HepG2 (cell line): ENCODE results near the gene LAMC1. TPM values are rescaled to one million over a fixed set of nuclear protein-coding genes. Genes with fewer than 3 reads are reported as not detected.

Experiments used
- CAMTA2 ChIP-seq: sonication (generic); formaldehyde crosslinking; IDR thresholded peaks from 2 replicates; pipeline ENCODE4 v1.4.0; 2020; ENCODE audit warnings: mild to moderate bottlenecking, missing genetic modification reagents, borderline replicate concordance
- CSRNP2 ChIP-seq: sonication (generic); formaldehyde crosslinking; conservative IDR thresholded peaks from 2 replicates; pipeline ENCODE4 v1.8.0; 2022; ENCODE audit warnings: low read depth, missing genetic modification reagents
- GLI4 ChIP-seq: sonication (generic); formaldehyde crosslinking; IDR thresholded peaks from 2 replicates; pipeline ENCODE4 v1.5.1; 2020; ENCODE audit warnings: missing genetic modification reagents, mild to moderate bottlenecking, moderate library complexity, borderline replicate concordance
- MYNN ChIP-seq: sonication (generic); formaldehyde crosslinking; IDR thresholded peaks from 2 replicates; pipeline ENCODE4 v1.4.0; 2020; ENCODE audit warnings: mild to moderate bottlenecking, low read depth, missing genetic modification reagents
- RERE ChIP-seq: IDR thresholded peaks from 2 replicates; pipeline ENCODE4 v1.6.1; 2016; ENCODE audit warnings: low read depth, missing genetic modification reagents, missing compliant biosample characterization
- SATB2 ChIP-seq: sonication (generic); formaldehyde crosslinking; IDR thresholded peaks from 2 replicates; pipeline ENCODE4 v1.5.0; 2020; ENCODE audit warnings: missing genetic modification reagents
- SKI ChIP-seq: fragments of 450-650 bp; IDR thresholded peaks from one replicate; pipeline ENCODE4 v1.6.1; 2018; ENCODE audit warnings: mild to moderate bottlenecking; ENCODE audit not compliant: partially characterized antibody
- ZNF549 ChIP-seq: sonication (generic); formaldehyde crosslinking; IDR thresholded peaks from 2 replicates; pipeline ENCODE4 v1.5.0; 2020; ENCODE audit warnings: missing genetic modification reagents
- polyA plus RNA-seq, 8 experiments: library from polyadenylated mRNA; depleted of rRNA in 3 of 8; stranded (reverse) in 7 of 8; unstranded in 1 of 8; fragments of >200 nt; fragmentation: Illumina TruSeq in 4 of 8; extraction: Trizol in 4 of 8; gene quantifications; 2 replicates each; pipeline versions ENCODE4 v1.2.1 to v1.2.3, GENCODE V29; 2011 to 2016; ENCODE audit warnings: low read depth in 4 of 8, missing spikeins in 1 of 8, mixed read lengths in 1 of 8; ENCODE audit not compliant: insufficient read depth in 1 of 8
- total RNA-seq, 5 experiments: library from RNA; depleted of rRNA; stranded (reverse); fragments of >200 nt; fragmentation: Illumina TruSeq; extraction: Trizol; gene quantifications; 2 replicates each; pipeline ENCODE4 v1.2.3, GENCODE V29; 2016; ENCODE audit warnings: low read depth in 1 of 5
- TF ChIP-seq, protein P1 (sequence below): sonication (generic); formaldehyde crosslinking; IDR thresholded peaks from 2 replicates; pipeline ENCODE4 v1.4.0; 2020; ENCODE audit warnings: missing genetic modification reagents

Gene LAMC1
- total and polyA plus RNA-seq, 2 of the 13 experiments (the other 11 are each of a cell fraction or from before 2014, with no cell fraction given): 58.5 to 137 TPM

DNA sequence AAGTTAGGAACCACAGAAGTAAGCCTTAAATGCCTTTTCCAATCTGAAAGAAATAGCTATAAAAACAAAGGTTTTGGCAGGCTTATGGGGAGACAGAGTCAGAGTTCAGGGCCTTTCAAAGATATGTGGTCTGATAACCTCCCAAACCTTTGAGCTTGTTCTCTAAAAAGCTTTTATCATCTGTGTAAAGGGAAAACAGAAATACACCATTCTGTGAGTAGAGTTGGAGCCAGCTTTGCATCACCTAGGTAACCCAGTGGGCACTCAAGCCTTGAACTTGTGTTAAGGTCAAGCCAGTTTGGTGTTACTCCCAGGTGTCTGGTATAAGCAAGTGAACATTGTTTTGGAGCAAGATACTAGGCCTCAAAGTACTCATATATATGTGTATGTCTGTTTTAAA is 50.1 kb downstream of the LAMC1 start (continued):
- no peak for TF ChIP-seq CSRNP2
- peak; percentile 82 for TF ChIP-seq SKI
- no peak for TF ChIP-seq SATB2
- TF ChIP-seq MYNN (CRISPR knock-in tag): no peak
- TF ChIP-seq ZNF549 (CRISPR knock-in tag): no peak
- TF ChIP-seq, protein P1, sequence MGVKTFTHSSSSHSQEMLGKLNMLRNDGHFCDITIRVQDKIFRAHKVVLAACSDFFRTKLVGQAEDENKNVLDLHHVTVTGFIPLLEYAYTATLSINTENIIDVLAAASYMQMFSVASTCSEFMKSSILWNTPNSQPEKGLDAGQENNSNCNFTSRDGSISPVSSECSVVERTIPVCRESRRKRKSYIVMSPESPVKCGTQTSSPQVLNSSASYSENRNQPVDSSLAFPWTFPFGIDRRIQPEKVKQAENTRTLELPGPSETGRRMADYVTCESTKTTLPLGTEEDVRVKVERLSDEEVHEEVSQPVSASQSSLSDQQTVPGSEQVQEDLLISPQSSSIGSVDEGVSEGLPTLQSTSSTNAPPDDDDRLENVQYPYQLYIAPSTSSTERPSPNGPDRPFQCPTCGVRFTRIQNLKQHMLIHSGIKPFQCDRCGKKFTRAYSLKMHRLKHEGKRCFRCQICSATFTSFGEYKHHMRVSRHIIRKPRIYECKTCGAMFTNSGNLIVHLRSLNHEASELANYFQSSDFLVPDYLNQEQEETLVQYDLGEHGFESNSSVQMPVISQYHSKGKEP (CRISPR knock-in tag): no peak
- TF ChIP-seq GLI4 (CRISPR knock-in tag): no peak
- no peak for TF ChIP-seq CAMTA2
- 0 out of 2 replicates have a peak, but pooled peaks have one; percentile 42 for TF ChIP-seq RERE (CRISPR knock-in tag)
